Spleen (tissue), 11 donors: ENCODE results near the gene SIPA1L3. TPM values are rescaled to one million over a fixed set of nuclear protein-coding genes. Genes with fewer than 3 reads are reported as not detected.
A peak's percentile ranks its signal among the peaks of the same experiment; 100 is the strongest.

Experiments
- DNase-seq: peaks from one replicate; pipeline ENCODE4 v3.0.0-alpha.2; 2020
- H3K27ac ChIP-seq, 8 donors: fragments of 200-600 bp; sonication (generic) in 7 of 8; 1 replicate in 4 of 8; 2 replicates in 4 of 8; pipeline versions ENCODE4 v1.5.0 to v1.8.0; 2016 to 2021; ENCODE audit warnings: inconsistent platforms in 4 of 8, mild to moderate bottlenecking in 4 of 8, moderate library complexity in 1 of 8
- H3K27me3 ChIP-seq, 7 donors: fragments of 200-600 bp; sonication (generic) in 6 of 7; replicated peaks in 1 of 7; 1 replicate in 4 of 7; 2 replicates in 3 of 7; pipeline versions ENCODE4 v1.5.0 to v1.8.0; 2016 to 2021; ENCODE audit warnings: inconsistent platforms in 3 of 7, mild to moderate bottlenecking in 1 of 7
- H3K36me3 ChIP-seq, 6 donors: fragments of 200-600 bp; sonication (generic) in 5 of 6; 1 replicate in 4 of 6; 2 replicates in 2 of 6; pipeline versions ENCODE4 v1.5.0 to v1.8.0; 2016 to 2021; ENCODE audit warnings: inconsistent platforms in 2 of 6
- H3K4me1 ChIP-seq, 6 donors: fragments of 200-600 bp; sonication (generic) in 5 of 6; 1 replicate in 3 of 6; 2 replicates in 3 of 6; pipeline versions ENCODE4 v1.5.0 to v1.8.0; 2016 to 2021; ENCODE audit warnings: inconsistent platforms in 3 of 6
- H3K4me3 ChIP-seq, 8 donors: fragments of 200-600 bp; sonication (generic) in 7 of 8; 1 replicate in 4 of 8; 2 replicates in 4 of 8; pipeline versions ENCODE4 v1.5.0 to v1.8.0; 2016 to 2021; ENCODE audit warnings: inconsistent platforms in 4 of 8, mild to moderate bottlenecking in 4 of 8, moderate library complexity in 2 of 8
- H3K9me3 ChIP-seq, 8 donors: fragments of 200-600 bp; sonication (generic) in 7 of 8; 1 replicate in 4 of 8; 2 replicates in 4 of 8; pipeline versions ENCODE4 v1.5.0 to v1.8.0; 2016 to 2021; ENCODE audit warnings: inconsistent platforms in 4 of 8
- CTCF ChIP-seq, 11 experiments: fragments of 200-600 bp in 7 of 11; fragments of 450-650 bp in 4 of 11; sonication (generic) in 4 of 11; IDR thresholded peaks in 8 of 11; conservative IDR thresholded peaks in 3 of 11; 1 replicate in 7 of 11; 2 replicates in 4 of 11; pipeline versions ENCODE4 v1.4.0 to v1.8.0; 2016 to 2021; ENCODE audit warnings: antibody characterized with exemption in 11 of 11, inconsistent platforms in 4 of 11, mild to moderate bottlenecking in 1 of 11
- POLR2A ChIP-seq, 3 donors: fragments of 450-650 bp; IDR thresholded peaks; one replicate each; pipeline ENCODE4 v1.5.1; 2017; ENCODE audit warnings: antibody characterized with exemption in 3 of 3, mild to moderate bottlenecking in 1 of 3
- POLR2AphosphoS5 ChIP-seq, 3 donors: sonication (generic); formaldehyde crosslinking; IDR thresholded peaks; one replicate each; pipeline ENCODE4 v1.5.1; 2017; ENCODE audit warnings: antibody characterized with exemption in 3 of 3
- WGBS, 5 donors: extraction: QIAGEN DNeasy Blood & Tissue Kit in 3 of 5; methylation state at CpG; one replicate each; pipeline versions ENCODE4 v1.1.5 to v1.1.7; 2013 to 2018; 5-methylcytosine and 5-hydroxymethylcytosine counted together
- intact Hi-C: fragments of 100-400 bp; cut with DNase I; formaldehyde crosslinking; loops from one replicate; pipeline ENCODE4 v1.15.0; 2023; ENCODE audit warnings: low total_unique reads
- polyA plus RNA-seq, 3 donors: library from polyadenylated mRNA; stranded (reverse); fragments of 200-250 nt; gene quantifications; one replicate each; pipeline ENCODE4 v1.2.1, GENCODE V29; 2013
- total RNA-seq, 7 donors: library from RNA; depleted of rRNA in 3 of 7; stranded (reverse); fragments of >200 nt in 3 of 7; fragmentation: NEBNext Ultra II Directional in 4 of 7; extraction: Animal tissue kit (Norgen Biotek cat#: 25700) in 4 of 7; gene quantifications; one replicate each; pipeline versions ENCODE4 v1.1.0 to v1.2.1, GENCODE V29; 2016 to 2021
- donor health status: healthy with polysubstance abuse.
- donor health status: DM: no; HTN: no; CAD: no; lungs with moderate emphysema.
- donor health status: DM: no; HTN: no; CAD: no.
- donor health status: Bipolar disorder and iron deficiency.
- donor health status: healthy.
- donor health status: DM: no; HTN: no; CAD: no.
- donor health status: DM: yes; HTN: yes; CAD: no.

Gene SIPA1L3
- total and polyA plus RNA-seq, 10 donors = 5.4 to 62.6 (median 40.3) TPM

- intact Hi-C loops = no loop called here
- peak; percentile 66 for DNase-seq
- Histone ChIP-seq H3K4me1 (peaks cover 3 to 89% (median 41%) of the 10 kb centered on the region in 6 donors), H3K36me3 (no peaks in the 10 kb centered on the region), H3K4me3 (no peak overlapping the region), H3K27me3 (no peaks in the 10 kb centered on the region), H3K27ac (peak overlapping the region in 5 of 8 donors; percentile 72 to 86 (median 80)), H3K9me3 (peaks cover 0 to 6% (median 0%) of the 10 kb centered on the region in 8 donors)
- 72 to 94% (median 83%) methylated on average over 5 of the region's 5 CpGs for WGBS, 5 donors
- TF ChIP-seq CTCF (IDR thresholded peaks at IDR 0.05 in 8 of 11, conservative IDR thresholded peaks at IDR 0.05 in 3 of 11) = no peak
- TF ChIP-seq POLR2A (IDR thresholded peaks at IDR 0.05) = no peak
- TF ChIP-seq POLR2AphosphoS5 (IDR thresholded peaks at IDR 0.05) = no peak
Measured at GRCh38 chr19:37977391-37977790, 70.4 kb downstream of the SIPA1L3 start.

GRCh38 chr19:37977992-37978391, 71.0 kb downstream of the SIPA1L3 start:
- 52 to 70% (median 64%) methylated on average over 4 to 7 of the region's 7 CpGs for WGBS, 5 donors
- Histone ChIP-seq H3K4me1 (peaks cover 3 to 95% (median 41%) of the 10 kb centered on the region in 6 donors), H3K27ac (peak overlapping the region; percentile 35 to 86 (median 74)), H3K9me3 (no peaks in the 10 kb centered on the region), H3K4me3 (no peak overlapping the region), H3K27me3 (no peaks in the 10 kb centered on the region), H3K36me3 (no peaks in the 10 kb centered on the region)
- intact Hi-C loops = no loop called here
- no peak for DNase-seq
- TF ChIP-seq POLR2AphosphoS5 (IDR thresholded peaks at IDR 0.05) (peak in 1 of 3 donors; percentile 35), POLR2A (IDR thresholded peaks at IDR 0.05) (no peak), CTCF (IDR thresholded peaks at IDR 0.05 in 8 of 11, conservative IDR thresholded peaks at IDR 0.05 in 3 of 11) (no peak)

GRCh38 chr19:37979547-37980082, 72.6 kb downstream of the SIPA1L3 start:
- H3K9me3 ChIP-seq = no peaks in the 10 kb centered on the region
- no peaks in the 10 kb centered on the region for H3K36me3 ChIP-seq
- WGBS, 5 donors = 67 to 78% (median 76%) methylated on average over 11 to 13 of the region's 13 CpGs
- no peaks in the 10 kb centered on the region for H3K27me3 ChIP-seq
- TF ChIP-seq POLR2A (IDR thresholded peaks at IDR 0.05) = no peak
- peak in 2 of 3 donors; percentile 29 to 43 for TF ChIP-seq POLR2AphosphoS5 (IDR thresholded peaks at IDR 0.05)
- H3K4me3 ChIP-seq = no peak overlapping the region
- H3K4me1 ChIP-seq = peaks cover under 1 to 89% (median 35%) of the 10 kb centered on the region in 6 donors
- H3K27ac ChIP-seq = peak overlapping the region in 7 of 8 donors; percentile 27 to 86 (median 77)
- intact Hi-C loops = no loop called here
- DNase-seq = peak; percentile 78

- peaks cover 0 to 89% (median 31%) of the 10 kb centered on the region in 6 donors for H3K4me1 ChIP-seq
- intact Hi-C loops = no loop called here
- H3K27me3 ChIP-seq = no peaks in the 10 kb centered on the region
- H3K9me3 ChIP-seq = no peaks in the 10 kb centered on the region
- no peak for TF ChIP-seq CTCF (IDR thresholded peaks at IDR 0.05 in 8 of 11, conservative IDR thresholded peaks at IDR 0.05 in 3 of 11)
- no peak for TF ChIP-seq POLR2A (IDR thresholded peaks at IDR 0.05)
- no peak for TF ChIP-seq POLR2AphosphoS5 (IDR thresholded peaks at IDR 0.05)
- WGBS, 5 donors = 74 to 83% (median 79%) methylated on average over 11 to 12 of the region's 12 CpGs
- H3K27ac ChIP-seq = peak overlapping the region in 6 of 8 donors; percentile 20 to 86 (median 78)
- no peaks in the 10 kb centered on the region for H3K36me3 ChIP-seq
- no peak overlapping the region for H3K4me3 ChIP-seq
- peak; percentile 69 for DNase-seq
Measured at GRCh38 chr19:37980419-37981170, 73.6 kb downstream of the SIPA1L3 start.
